Fibroblast of skin of right quadriceps (primary cell): Measurements from ENCODE around the gene LRRC49.
"Not testable (repeated sequence)": the region's sequence is repeated elsewhere in the genome, so short reads cannot be mapped to it uniquely, and the experiment has no call there.

Experiments
- DNase-seq: peaks from one replicate; pipeline ENCODE4 v3.0.0-alpha.2; 2013

The LRRC49 gene

GRCh38 chr15:70998319-70998718 lies 105.7 kb downstream of the LRRC49 start:
- DNase-seq, result no peak

DNA sequence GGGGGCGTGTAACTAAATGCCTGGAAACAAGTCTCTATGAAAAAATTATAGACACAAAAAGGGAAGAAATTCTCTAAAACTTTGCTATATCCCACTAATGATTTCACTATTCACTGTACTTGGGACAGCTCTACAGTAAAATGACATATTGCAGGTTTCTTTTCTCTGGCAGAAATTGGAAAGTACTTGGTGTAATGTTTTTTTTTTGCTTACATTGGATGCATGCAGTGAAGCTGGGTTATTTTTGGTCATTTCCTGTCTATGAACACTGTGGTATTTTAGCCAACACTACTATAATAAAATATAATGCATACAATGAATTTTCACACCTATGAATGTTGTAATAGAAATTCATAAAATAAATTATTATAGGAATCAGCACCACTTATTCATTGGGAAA lies 109.7 kb downstream of the LRRC49 start:
- DNase-seq, result peak; percentile 27

GRCh38 chr15:71003319-71003718 lies 110.7 kb downstream of the LRRC49 start:
- DNase-seq, result peak; percentile 10

- DNase-seq, result not testable (repeated sequence)
Observed at GRCh38 chr15:71004506-71004905, 111.9 kb downstream of the LRRC49 start.

GRCh38 chr15:71005895-71006294 lies 113.3 kb downstream of the LRRC49 start:
- no peak for DNase-seq

GRCh38 chr15:71008250-71008870 lies 115.7 kb downstream of the LRRC49 start:
- no peak for DNase-seq

- no peak for DNase-seq
Observed at GRCh38 chr15:71010472-71010871, 117.8 kb downstream of the LRRC49 start.

DNA sequence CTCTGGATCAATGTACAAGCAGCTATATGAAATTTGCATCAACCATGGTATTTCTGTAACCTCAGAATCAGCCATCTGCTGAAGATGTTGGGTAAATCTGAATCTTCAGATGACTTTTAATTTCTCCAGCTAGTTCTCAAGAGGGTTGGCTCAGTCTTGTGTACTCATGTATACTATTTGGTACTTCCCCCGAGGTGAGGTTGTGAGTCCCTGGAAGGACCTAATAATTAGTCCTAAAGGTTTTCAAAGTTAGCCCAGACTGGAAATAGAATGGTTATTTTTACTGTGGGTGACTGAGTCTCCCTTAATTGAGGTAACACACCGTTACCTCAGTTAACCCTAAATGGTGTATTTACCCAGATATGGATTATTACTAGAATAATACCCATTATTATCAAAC lies 118.4 kb downstream of the LRRC49 start:
- DNase-seq, result no peak

DNA sequence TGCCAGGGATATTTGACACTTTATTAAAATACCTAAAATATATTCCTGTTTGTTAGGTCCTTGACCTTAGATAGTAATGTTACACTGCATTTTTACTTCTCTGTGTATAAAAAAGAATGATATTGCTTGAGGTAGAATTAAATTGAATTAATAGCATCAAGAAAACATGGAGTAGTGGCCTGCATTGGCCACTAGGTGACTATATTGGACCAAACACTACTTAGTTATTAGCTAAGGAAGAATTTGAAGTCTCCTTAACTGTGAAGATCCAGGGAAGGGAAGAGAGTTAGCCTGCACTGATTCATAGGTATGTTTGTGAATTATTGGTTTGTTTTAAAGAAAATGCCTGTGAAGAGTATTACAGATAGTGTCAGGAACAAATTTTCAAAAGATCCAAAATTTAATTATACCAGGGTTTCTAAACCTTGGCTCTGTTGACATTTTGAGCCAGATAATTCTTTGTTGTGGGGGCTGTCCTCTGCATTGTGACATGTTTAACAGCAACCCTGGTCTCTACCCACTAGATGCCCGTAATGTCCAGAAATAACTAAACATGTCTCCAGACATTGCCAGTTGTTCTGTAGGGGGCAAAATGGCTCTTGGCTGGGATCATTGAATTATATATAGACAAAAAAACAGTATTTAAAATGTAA lies 119.0 kb downstream of the LRRC49 start:
- DNase-seq, result peak; percentile 69

- no peak for DNase-seq
Observed at GRCh38 chr15:71013446-71013845, 120.8 kb downstream of the LRRC49 start.

- no peak for DNase-seq
Observed at GRCh38 chr15:71015342-71015741, 122.7 kb downstream of the LRRC49 start.

GRCh38 chr15:71031232-71031631 lies 138.6 kb downstream of the LRRC49 start:
- not testable (repeated sequence) for DNase-seq

- not testable (repeated sequence) for DNase-seq
Observed at GRCh38 chr15:71035478-71035877, 142.9 kb downstream of the LRRC49 start.

DNA sequence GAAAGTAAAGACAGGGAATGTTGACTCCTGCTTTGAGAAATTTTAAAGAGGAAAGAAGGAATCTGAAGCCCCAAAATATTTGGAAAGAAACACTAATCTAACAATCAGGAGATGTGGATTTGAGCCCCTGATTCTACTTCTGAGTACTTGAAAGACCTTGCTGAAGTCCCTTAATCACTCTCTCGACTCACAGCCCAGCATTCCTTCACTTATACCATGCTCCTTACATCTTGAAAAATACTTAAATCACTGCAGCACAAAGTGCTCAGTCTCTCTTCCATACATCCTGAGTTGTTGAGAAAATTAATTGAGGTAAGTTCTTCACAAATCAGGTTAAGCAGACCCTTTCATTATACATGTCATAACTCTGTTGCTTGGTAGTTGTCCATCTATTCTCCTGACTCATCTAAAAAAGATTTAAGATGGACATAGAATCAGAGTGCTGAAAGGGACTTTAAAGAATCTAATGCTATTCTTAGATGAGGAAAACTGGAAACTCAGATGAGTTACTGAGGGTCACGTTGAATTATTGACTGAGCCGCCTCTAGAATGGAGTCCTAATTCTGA lies 149.8 kb downstream of the LRRC49 start:
- DNase-seq, result no peak

DNA sequence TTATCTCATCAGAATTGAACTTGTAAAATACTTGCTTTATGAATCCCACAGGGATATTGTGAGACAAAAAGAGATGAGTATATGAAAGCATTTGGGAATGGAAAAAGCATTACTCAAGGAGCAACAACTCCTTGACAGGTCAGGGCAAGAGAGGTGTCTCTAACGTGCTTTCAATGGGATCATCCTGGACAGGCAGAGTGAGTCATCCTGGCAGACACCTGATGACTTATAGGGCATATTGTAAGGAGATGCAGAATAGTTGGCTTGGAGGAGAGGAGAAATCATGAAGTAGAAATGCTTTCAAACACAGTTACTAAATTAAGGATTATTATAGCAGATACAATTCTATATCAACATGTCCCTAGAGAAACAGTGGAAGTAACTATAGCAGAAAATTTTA lies 150.7 kb downstream of the LRRC49 start:
- peak; percentile 54 for DNase-seq

- DNase-seq, result peak; percentile 81
Observed at GRCh38 chr15:71044006-71044405, 151.4 kb downstream of the LRRC49 start.

DNA sequence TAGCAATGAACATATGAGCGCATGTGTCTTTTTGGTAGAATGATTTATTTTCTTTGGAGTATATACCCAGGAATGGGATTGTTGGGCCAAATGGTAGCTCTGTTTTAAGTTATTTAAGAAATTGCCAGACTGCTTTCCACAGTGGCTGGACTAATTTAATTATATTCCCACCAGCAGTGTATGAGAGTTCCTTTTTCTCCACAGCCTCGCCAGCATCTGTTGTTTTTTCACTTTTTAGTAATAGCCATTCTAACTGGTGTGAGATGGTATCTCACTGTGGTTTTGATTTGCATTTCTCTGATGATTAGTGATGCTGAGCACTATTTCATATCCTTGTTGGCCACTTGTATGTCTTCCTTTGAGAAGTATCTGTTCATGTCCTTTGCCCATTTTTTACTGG lies 153.5 kb downstream of the LRRC49 start:
- not testable (repeated sequence) for DNase-seq

DNA sequence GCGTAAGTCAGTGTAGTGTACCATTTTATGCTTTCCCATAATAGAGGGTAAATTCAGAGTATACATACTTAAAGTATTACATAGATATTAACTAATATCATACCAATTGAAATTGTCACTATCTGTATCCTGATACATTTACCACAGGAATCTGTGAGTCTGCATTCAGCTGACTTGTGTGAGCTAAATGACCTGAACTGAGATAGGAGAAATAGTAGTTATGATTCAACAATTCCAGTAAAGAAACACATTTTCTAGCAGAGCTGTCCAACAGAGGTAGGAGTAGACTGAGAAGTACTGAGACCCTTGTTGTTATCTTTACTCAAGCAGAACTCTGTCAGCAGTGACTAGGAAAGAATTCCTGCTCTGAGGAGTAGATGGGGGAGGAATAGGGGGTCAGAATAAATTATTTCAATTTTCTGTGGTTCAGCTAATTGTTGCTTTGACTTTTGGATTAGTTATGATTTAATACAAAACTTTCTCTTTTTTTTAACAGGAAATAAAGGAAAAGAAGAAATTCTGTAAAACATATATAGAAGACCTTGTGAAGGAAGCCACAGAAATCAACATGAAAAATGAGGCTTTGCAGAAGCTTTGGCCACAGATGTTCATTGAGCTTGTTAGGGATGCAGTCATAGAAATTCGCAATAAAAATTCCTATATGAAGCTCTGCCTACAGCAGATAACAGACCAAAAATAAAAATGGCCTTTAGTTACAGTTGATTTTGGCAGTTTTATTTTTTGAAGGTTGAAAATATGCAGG lies 156.5 kb downstream of the LRRC49 start:
- DNase-seq, result peak; percentile 98

GRCh38 chr15:71049706-71050422 lies 157.2 kb downstream of the LRRC49 start:
- peak; percentile 34 for DNase-seq

DNA sequence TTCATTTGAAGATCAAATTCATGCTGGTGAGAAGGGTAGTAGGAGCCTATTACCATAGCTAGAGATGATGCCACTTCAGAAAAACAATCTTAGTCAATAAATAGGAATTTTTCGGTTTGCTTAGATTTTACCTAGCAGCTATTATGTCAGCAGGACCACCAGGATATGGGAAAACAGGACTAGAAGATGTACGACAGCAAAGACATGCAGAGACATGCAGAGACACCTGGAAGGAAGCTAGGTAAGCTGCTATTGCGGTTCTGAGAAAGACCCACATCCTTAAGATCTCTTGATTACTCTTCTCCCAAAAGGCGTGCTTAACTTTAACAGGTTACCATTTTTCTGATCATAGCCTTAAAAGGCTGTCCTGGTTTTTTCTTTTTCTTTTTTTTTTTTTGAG lies 157.8 kb downstream of the LRRC49 start:
- no peak for DNase-seq

DNA sequence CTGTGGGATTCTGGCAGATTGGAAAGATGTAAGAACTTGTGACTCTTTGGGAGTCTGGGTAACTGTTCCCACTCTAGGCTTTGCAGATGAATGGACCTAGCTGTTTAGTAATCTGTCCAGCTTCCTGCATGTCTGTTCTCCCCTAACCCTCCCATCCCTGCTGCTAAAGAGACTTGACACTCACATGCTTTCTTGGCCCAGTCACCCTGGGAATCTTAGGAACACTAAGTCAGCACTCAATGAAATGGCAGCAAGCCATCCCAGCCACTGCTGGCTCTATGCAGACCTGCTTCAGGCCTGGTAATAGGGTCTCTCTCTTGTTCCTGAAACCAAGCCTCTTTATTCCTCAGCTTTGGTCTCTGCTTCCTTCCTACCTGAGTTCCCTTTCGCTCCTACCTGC lies 158.9 kb downstream of the LRRC49 start:
- peak; percentile 81 for DNase-seq

- DNase-seq, result peak; percentile 76
Observed at GRCh38 chr15:71052356-71052755, 159.7 kb downstream of the LRRC49 start.
